ENCODE measurements around the gene NLRP13. TPM values are rescaled to one million over a fixed set of nuclear protein-coding genes. Genes with fewer than 3 reads are reported as not detected.

Gene NLRP13
- total and polyA plus RNA-seq, 2 of the 8 experiments (the other 6 are each of a cell fraction or from before 2014, with no cell fraction given): not detected

DNA sequence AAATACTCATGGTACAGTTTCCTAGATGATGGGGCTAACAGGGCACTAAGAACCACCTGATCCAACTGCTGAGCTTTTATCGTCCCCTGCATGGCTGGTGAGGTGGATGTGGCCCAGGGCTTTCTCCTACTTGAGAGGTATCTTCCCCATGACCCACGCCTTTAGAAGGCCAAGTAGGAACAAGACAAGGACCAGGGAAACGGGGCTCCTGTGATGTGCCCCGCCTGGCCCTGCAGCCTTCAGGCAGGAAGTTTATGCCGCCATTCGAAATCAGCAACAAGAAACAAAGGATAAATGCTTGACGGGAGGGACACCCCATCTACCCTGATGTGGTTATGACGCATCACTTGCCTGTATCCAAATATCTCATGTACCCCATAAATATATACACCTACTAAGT is 4.1 kb downstream of the NLRP13 start:
- Histone ChIP-seq H2AFZ (ENCODE audit: low read length) (no peak overlapping the region), H3K27ac (ENCODE audit: low read depth, low read length) (no peak overlapping the region), H2BK12ac (ENCODE audit: low read depth, low read length) (no peak overlapping the region), H3K79me1 (ENCODE audit: low read depth, low read length) (no peaks in the 10 kb centered on the region), H3K23me2 (ENCODE audit: low read depth, low read length) (no peaks in the 10 kb centered on the region), H3K14ac (ENCODE audit: insufficient read length) (no peak overlapping the region), H4K8ac (ENCODE audit: extremely low read depth, insufficient read depth, low read length) (no peak overlapping the region), H3K79me2 (ENCODE audit: control insufficient read depth in 1 of 2, insufficient read depth in 2 of 2, low read length in 2 of 2) (no peaks in the 10 kb centered on the region), H3K4me3 (ENCODE audit: extremely low read depth in 1 of 4, insufficient read depth in 2 of 4, low read depth in 3 of 4, low read length in 4 of 4) (no peak overlapping the region), H3K4ac (replicated peaks; ENCODE audit: insufficient read length, low read depth, low read length) (no peak overlapping the region), H3K56ac (replicated peaks; ENCODE audit: insufficient read length, low read depth, low read length) (no peak overlapping the region), H3K18ac (ENCODE audit: extremely low read depth, low read length) (no peak overlapping the region), H2AK5ac (ENCODE audit: low read depth, low read length) (no peak overlapping the region), H4K20me1 (replicated peaks in 1 of 2; ENCODE audit: control insufficient read depth in 1 of 2, insufficient read depth in 2 of 2, low read length in 2 of 2) (no peaks in the 10 kb centered on the region), H2BK120ac (replicated peaks; ENCODE audit: low read depth, low read length) (no peak overlapping the region), H4K91ac (replicated peaks; ENCODE audit: insufficient read length, low read length) (no peak overlapping the region), H3K4me2 (ENCODE audit: insufficient read depth in 1 of 2, low read depth in 2 of 2, low read length in 2 of 2) (no peak overlapping the region), H3K9me3 (ENCODE audit: insufficient read depth in 2 of 2, low read depth in 1 of 2, low read length in 1 of 2) (peaks cover 57 to 77% of the 10 kb centered on the region in 2 experiments), H3K4me1 (replicated peaks in 1 of 4; ENCODE audit: control insufficient read depth in 3 of 4, insufficient read depth in 4 of 4, low read length in 3 of 4) (no peaks in the 10 kb centered on the region), H3K27me3 (replicated peaks in 1 of 4; ENCODE audit: control insufficient read depth in 3 of 4, extremely low read depth in 1 of 4, insufficient read depth in 3 of 4, low read length in 3 of 4) (no peaks in the 10 kb centered on the region), H3K9ac (replicated peaks in 1 of 4; ENCODE audit: extremely low read depth in 1 of 4, low read depth in 3 of 4, low read length in 3 of 4) (no peak overlapping the region), H3K23ac (ENCODE audit: insufficient read length) (no peak overlapping the region), H2BK5ac (ENCODE audit: low read depth, low read length) (no peak overlapping the region), H3K36me3 (ENCODE audit: control insufficient read depth in 2 of 4, insufficient read depth in 4 of 4, low read length in 3 of 4) (peaks cover 0 to 3% (median 0%) of the 10 kb centered on the region in 4 experiments; a peak in 1 of 8 replicates), H4K5ac (ENCODE audit: insufficient read length, low read depth, low read length) (no peak overlapping the region), H2BK20ac (ENCODE audit: low read length) (no peak overlapping the region), H2BK15ac (ENCODE audit: low read length) (no peak overlapping the region)
- FAIRE-seq (no peak), DNase-seq (ENCODE audit: low read depth in 1 of 2, low spot score in 2 of 2) (no peak)
- CTCF ChIA-PET (ENCODE audit: partially characterized antibody): no interaction called here
- POLR2A ChIA-PET (ENCODE audit: partially characterized antibody): no interaction called here
- 58% methylated on average over 8 of the region's 8 CpGs; no CpG with 5 or more reads in 1 of the 2 experiments for WGBS, 2 experiments (ENCODE audit: extremely low coverage in 1 of 2, insufficient coverage in 1 of 2, insufficient read length in 1 of 2, insufficient replicate concordance in 2 of 2, low coverage in 1 of 2, low lambda C conversion rate in 2 of 2, missing lambda C conversion rate in 1 of 2)
- TF ChIP-seq KDM5A (IDR thresholded peaks at IDR 0.05; ENCODE audit: low read length): no peak
- no peak for TF ChIP-seq CEBPB (IDR thresholded peaks at IDR 0.05; ENCODE audit: low read depth, low read length)
- TF ChIP-seq, protein P1, sequence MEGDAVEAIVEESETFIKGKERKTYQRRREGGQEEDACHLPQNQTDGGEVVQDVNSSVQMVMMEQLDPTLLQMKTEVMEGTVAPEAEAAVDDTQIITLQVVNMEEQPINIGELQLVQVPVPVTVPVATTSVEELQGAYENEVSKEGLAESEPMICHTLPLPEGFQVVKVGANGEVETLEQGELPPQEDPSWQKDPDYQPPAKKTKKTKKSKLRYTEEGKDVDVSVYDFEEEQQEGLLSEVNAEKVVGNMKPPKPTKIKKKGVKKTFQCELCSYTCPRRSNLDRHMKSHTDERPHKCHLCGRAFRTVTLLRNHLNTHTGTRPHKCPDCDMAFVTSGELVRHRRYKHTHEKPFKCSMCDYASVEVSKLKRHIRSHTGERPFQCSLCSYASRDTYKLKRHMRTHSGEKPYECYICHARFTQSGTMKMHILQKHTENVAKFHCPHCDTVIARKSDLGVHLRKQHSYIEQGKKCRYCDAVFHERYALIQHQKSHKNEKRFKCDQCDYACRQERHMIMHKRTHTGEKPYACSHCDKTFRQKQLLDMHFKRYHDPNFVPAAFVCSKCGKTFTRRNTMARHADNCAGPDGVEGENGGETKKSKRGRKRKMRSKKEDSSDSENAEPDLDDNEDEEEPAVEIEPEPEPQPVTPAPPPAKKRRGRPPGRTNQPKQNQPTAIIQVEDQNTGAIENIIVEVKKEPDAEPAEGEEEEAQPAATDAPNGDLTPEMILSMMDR (IDR thresholded peaks at IDR 0.05; ENCODE audit: control extremely low read depth in 1 of 3, insufficient read depth in 1 of 3, low read depth in 1 of 3, low read length in 3 of 3): no peak
- TF ChIP-seq CTBP2 (IDR thresholded peaks at IDR 0.05; ENCODE audit: borderline replicate concordance, insufficient read depth, insufficient read length, low read length): no peak
- TF ChIP-seq SIN3A (conservative IDR thresholded peaks at IDR 0.05 in 1 of 2, IDR thresholded peaks at IDR 0.05 in 1 of 2; ENCODE audit: low read depth in 1 of 2, low read length in 2 of 2): no peak
- TF ChIP-seq NRF1 (IDR thresholded peaks at IDR 0.05; ENCODE audit: low read depth, low read length): no peak
- TF ChIP-seq RNF2 (IDR thresholded peaks at IDR 0.05; ENCODE audit: borderline replicate concordance, low read depth, low read length, missing control alignments, poor library complexity, severe bottlenecking): no peak

Measured in H1 (cell line).